Activated naive CD8-positive, alpha-beta T cell treated with anti-CD3 and anti-CD28 coated beads for 36 hours (primary cell): Measurements from ENCODE around the gene ETV2. TPM values are rescaled to one million over a fixed set of nuclear protein-coding genes. Genes with fewer than 3 reads are reported as not detected.
"Not testable (repeated sequence)": the region's sequence is repeated elsewhere in the genome, so short reads cannot be mapped to it uniquely, and the experiment has no call there.

Experiments used
- DNase-seq: peaks from one replicate; pipeline ENCODE4 v3.0.0; 2021
- H3K27ac Mint-ChIP-seq: one replicate; pipeline ENCODE4 v1.8.0; 2022; ENCODE audit warnings: mild to moderate bottlenecking, moderate library complexity, mixed read lengths
- H3K27me3 Mint-ChIP-seq: one replicate; pipeline ENCODE4 v1.8.0; 2022; ENCODE audit warnings: mild to moderate bottlenecking, mixed read lengths
- H3K36me3 Mint-ChIP-seq: one replicate; pipeline ENCODE4 v1.8.0; 2021; ENCODE audit warnings: mild to moderate bottlenecking, mixed read lengths
- H3K4me1 Mint-ChIP-seq: one replicate; pipeline ENCODE4 v1.8.0; 2021; ENCODE audit warnings: mixed read lengths
- H3K4me3 Mint-ChIP-seq: one replicate; pipeline ENCODE4 v1.8.0; 2022; ENCODE audit warnings: mild to moderate bottlenecking, moderate library complexity, mixed read lengths
- H3K9me3 Mint-ChIP-seq: one replicate; pipeline ENCODE4 v1.8.0; 2022; ENCODE audit warnings: mixed read lengths
- total RNA-seq, 2 experiments: library from RNA; stranded (reverse); gene quantifications; one replicate each; pipeline ENCODE4 v1.2.3, GENCODE V29; 2021

Gene ETV2
- total RNA-seq, 2 experiments from 2014 or later = 1.5 to 2.3 TPM

DNA sequence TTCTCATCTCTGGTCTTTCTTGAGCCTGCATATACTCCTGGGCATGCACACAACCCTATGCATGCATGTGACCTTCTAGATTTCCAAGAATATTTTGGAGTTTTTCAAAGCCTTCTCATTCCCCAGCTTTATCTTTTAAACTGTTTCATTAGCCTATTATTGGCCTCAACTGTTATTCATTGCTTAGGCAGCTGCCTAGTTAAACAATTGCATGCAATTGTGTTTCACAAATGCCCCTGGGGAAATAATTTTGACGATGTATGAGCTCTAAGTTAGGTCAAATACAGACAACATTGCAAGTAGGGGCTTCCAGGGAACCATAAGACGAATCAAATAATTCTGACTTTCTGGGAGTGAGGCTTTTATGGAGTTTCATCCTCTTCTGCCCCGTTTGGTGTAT, 22.4 kb downstream of the ETV2 start:
- Mint-ChIP-seq H3K36me3 (peaks cover 8% of the 10 kb centered on the region), H3K27ac (no peak overlapping the region), H3K27me3 (no peaks in the 10 kb centered on the region), H3K9me3 (no peaks in the 10 kb centered on the region), H3K4me1 (no peaks in the 10 kb centered on the region), H3K4me3 (no peak overlapping the region)
- DNase-seq = no peak

DNA sequence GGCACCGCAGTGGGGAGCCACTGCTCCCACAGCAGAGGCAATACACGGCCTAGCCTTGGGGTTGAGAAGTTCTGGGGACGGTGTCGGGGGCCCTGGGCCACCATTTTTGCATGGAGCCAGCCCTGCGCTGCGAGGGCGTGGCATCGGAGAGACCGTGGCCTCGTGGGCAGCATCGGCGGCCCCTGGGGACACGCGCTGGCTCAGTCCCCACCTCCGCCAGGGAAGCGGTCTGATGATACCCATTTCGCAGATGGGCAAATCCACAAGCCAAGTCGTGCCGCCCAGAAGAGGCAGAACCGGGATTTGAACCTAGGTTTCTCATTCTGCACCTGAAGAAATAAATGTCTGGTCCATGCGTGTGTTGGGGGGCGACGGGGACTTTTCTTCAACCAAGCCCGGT, 23.6 kb downstream of the ETV2 start:
- Mint-ChIP-seq H3K36me3 (peaks cover 2% of the 10 kb centered on the region), H3K27ac (no peak overlapping the region), H3K9me3 (no peaks in the 10 kb centered on the region), H3K27me3 (peaks cover 7% of the 10 kb centered on the region), H3K4me1 (no peaks in the 10 kb centered on the region), H3K4me3 (no peak overlapping the region)
- no peak for DNase-seq

DNA sequence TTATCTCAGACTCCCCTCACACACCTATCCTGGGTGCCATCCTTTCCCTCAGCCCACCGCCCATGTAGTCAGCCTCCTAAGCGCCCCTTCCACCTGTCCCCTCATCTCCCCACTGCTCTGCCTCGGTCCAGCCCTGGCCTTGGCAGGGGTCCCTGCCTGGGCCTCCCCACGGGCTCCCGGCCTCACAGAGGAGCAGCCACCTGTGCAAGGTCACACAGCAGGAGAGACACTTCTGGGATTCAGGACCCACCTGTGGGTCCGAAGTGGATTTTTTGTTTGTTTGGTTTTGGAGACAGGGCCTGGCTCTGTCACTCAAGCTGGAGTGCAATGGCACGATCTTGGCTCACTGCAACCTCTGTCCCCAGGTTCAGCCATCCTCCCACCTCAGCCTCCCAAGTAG, 24.1 kb downstream of the ETV2 start:
- H3K27ac Mint-ChIP-seq = no peak overlapping the region

DNA sequence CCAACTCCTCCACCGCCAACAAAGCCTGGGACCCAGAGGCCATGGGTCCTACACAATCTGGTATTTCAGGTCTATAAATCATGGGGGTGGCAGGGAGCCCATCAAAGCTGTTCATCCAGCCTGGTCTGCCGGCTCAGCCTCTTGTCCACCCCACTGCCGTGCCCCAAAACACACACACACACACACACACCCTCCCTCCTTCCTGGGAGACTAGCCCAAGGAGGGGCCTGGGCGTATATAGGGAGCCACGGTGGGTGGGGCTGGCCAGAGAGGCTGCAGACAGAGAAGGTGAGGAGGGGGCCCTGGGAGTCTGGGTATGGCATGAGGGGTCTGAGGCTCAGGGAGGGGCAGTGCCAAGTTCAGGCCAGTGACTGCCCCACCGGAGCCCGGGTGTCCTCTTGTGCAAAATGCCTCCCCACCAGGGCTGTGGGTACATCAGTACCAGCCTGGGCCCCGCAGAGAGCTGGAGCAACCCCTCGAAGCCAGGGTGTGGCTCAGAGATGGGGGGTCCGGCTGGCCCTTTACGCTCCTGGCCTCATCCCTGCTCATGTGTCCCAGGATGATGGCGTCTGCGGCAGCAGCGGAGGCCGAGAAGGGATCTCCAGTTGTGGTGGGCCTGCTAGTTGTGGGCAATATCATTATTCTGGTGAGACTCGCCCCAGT, 24.8 kb downstream of the ETV2 start, which contains the start of gene UPK1A:
UPK1A (plus strand) TSS at position 267 of the 663 bp plus-strand sequence; CDS start at position 563, 296 bp downstream.
- no peak for DNase-seq
- H3K9me3 Mint-ChIP-seq = no peaks in the 10 kb centered on the region
- peaks cover 2% of the 10 kb centered on the region for H3K36me3 Mint-ChIP-seq
- no peak within 1 kb of the TSS for H3K27ac Mint-ChIP-seq
- H3K27me3 Mint-ChIP-seq = peaks cover 16% of the 10 kb centered on the region
- no peaks in the 10 kb centered on the region for H3K4me1 Mint-ChIP-seq
- H3K4me3 Mint-ChIP-seq = no peak within 1 kb of the TSS

More for the DNA sequence above, 24.1 kb downstream of the ETV2 start:
- Mint-ChIP-seq H3K36me3 (peaks cover 2% of the 10 kb centered on the region), H3K9me3 (no peaks in the 10 kb centered on the region), H3K4me1 (no peaks in the 10 kb centered on the region), H3K27me3 (peaks cover 9% of the 10 kb centered on the region), H3K4me3 (no peak overlapping the region)
- DNase-seq = no peak

DNA sequence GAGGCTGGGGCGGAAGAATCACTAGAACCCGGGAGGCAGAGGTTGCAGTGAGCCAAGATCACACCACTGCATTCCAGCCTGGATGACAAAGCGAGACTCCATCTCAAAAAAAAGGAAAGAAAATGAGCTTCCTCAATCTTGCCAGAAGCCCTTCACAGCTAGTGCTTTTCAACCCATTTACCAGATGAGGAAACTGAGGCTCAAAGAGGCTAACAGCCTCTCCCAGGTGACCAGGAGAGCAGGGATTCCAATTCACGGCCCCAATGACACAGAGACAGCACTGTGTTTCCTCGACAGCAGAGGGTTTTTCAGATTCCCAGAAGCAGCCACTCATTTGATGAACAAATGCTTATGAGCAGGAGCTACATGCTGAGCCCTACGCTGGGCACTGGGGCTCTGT, 28.0 kb downstream of the ETV2 start:
- H3K9me3 Mint-ChIP-seq = no peaks in the 10 kb centered on the region
- DNase-seq = no peak
- no peak overlapping the region for H3K4me3 Mint-ChIP-seq
- peaks cover 6% of the 10 kb centered on the region for H3K4me1 Mint-ChIP-seq
- H3K36me3 Mint-ChIP-seq = no peaks in the 10 kb centered on the region
- H3K27me3 Mint-ChIP-seq = peaks cover 43% of the 10 kb centered on the region
- no peak overlapping the region for H3K27ac Mint-ChIP-seq

DNA sequence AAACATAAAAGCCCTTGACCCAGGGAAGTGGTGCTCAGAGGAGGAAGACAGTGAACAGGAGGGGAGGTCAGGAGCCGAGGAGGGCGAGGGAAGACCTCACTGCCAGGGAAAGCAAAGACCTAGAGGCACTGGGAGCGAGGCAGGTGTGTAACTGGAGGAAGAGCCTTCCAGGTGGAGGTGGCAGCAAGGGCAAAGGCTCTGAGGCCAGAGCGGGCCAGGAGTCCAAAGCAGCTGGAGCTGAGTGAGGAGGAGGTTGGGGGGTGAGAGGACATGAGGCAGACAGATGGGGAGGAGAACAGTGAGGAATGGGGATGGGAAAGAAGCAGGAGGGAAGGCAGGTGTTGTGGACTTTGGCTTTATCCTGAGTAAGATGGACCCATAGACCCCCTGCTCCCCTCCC, 28.4 kb downstream of the ETV2 start:
- H3K4me3 Mint-ChIP-seq = no peak overlapping the region
- no peaks in the 10 kb centered on the region for H3K36me3 Mint-ChIP-seq
- H3K27ac Mint-ChIP-seq = no peak overlapping the region

DNA sequence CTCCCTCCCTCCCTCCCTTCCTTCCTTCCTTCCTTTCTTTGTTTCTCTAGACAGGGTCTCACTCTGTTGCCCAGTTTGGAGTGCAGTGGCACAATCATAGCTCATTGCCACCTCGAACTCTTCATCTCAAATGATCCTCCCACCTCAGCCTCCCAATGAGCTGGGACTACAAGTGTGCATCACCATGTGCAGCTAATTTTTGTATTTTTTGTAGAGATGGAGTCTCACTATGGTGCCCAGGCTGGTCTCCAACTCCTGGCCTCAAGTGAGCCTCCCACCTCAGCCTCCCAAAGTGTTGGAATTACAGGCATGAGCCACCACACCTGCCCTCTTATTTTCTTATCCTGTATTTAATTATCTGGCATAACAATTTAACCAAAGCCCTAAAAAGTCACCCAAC, 29.1 kb downstream of the ETV2 start:
- no peaks in the 10 kb centered on the region for H3K36me3 Mint-ChIP-seq
- peaks cover 6% of the 10 kb centered on the region for H3K4me1 Mint-ChIP-seq
- no peak for DNase-seq
- H3K4me3 Mint-ChIP-seq = no peak overlapping the region
- H3K27ac Mint-ChIP-seq = no peak overlapping the region
- H3K9me3 Mint-ChIP-seq = no peaks in the 10 kb centered on the region
- H3K27me3 Mint-ChIP-seq = peaks cover 43% of the 10 kb centered on the region

More for the DNA sequence above, 28.4 kb downstream of the ETV2 start:
- peaks cover 43% of the 10 kb centered on the region for H3K27me3 Mint-ChIP-seq
- DNase-seq = no peak
- peaks cover 6% of the 10 kb centered on the region for H3K4me1 Mint-ChIP-seq
- no peaks in the 10 kb centered on the region for H3K9me3 Mint-ChIP-seq

DNA sequence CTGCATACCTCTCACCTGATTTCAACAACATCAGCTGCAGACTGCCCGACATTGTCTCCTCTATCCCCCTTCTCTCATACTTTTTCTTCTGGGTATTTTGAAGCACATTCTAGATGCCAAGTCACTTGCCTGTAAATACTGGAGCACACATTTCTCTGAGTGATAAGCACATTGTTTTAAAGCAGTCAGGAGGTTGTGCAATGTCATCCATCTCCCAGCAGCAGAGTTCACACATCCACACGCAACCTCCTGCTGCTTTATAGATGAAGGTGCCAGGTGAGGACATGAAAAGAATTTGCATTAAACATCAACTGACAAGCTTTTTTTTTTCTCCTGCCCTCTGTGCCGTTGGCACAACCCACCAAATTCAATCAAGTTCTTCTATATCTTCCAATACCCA, 30.3 kb downstream of the ETV2 start:
- Mint-ChIP-seq H3K36me3 (no peaks in the 10 kb centered on the region), H3K4me1 (peaks cover 6% of the 10 kb centered on the region), H3K27ac (no peak overlapping the region), H3K9me3 (no peaks in the 10 kb centered on the region), H3K27me3 (peaks cover 45% of the 10 kb centered on the region), H3K4me3 (no peak overlapping the region)
- DNase-seq = no peak

DNA sequence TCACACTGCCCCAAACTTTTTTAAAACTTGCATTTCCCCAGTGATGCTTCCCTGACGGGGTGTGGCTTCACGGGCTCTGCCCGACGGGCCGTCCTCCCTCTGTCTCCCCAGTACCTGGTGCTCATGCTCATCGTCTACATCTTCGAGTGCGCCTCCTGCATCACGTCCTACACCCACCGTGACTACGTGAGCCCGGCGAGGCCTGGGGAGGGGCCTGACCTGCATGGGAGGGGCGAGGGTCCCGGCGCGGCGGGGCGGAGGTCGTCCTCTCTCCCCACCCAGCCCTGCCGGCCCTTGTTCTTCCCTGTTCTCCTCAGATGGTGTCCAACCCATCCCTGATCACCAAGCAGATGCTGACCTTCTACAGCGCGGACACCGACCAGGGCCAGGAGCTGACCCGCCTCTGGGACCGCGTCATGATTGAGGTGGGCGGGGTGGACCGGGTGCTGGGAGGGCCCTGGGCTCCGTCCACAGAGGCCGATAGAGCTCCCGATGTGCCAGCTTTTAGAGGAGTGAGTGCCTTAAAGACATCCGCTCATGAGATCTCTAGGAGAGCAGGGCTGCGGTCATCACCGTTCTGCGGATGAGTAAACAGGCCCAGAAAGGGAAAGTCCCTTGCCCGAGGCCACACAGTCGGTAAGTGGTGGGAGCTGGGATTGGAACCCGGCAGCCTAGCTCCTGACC, 31.7 kb downstream of the ETV2 start:
- Mint-ChIP-seq H3K4me1 (peaks cover 6% of the 10 kb centered on the region), H3K27ac (peak overlapping the region; percentile 16), H3K4me3 (peak overlapping the region; percentile 75), H3K36me3 (no peaks in the 10 kb centered on the region), H3K27me3 (peaks cover 46% of the 10 kb centered on the region), H3K9me3 (no peaks in the 10 kb centered on the region)
- peak; percentile 58 for DNase-seq

DNA sequence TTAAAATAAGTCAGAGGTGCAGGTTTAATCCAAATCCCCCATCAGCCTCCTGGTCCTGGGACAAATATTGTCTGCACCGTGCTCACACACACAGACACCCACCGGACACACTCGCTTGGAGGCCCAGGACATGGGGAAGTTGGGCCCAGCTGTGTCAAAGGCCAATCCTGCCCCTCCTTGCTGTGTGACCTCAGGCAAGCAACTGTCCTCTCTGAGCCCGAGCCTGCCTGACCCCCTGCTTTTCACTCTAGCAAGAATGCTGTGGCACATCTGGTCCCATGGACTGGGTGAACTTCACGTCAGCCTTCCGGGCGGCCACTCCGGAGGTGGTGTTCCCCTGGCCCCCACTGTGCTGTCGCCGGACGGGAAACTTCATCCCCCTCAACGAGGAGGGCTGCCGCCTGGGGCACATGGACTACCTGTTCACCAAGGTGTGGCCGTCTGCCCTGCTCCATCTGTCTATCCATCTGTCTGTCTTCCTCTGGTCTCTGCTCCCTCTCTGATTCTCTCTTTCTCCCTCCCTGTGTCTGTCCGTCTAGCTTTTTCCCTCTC, 34.1 kb downstream of the ETV2 start:
- Mint-ChIP-seq H3K9me3 (no peaks in the 10 kb centered on the region), H3K36me3 (no peaks in the 10 kb centered on the region), H3K27me3 (peaks cover 36% of the 10 kb centered on the region)

DNA sequence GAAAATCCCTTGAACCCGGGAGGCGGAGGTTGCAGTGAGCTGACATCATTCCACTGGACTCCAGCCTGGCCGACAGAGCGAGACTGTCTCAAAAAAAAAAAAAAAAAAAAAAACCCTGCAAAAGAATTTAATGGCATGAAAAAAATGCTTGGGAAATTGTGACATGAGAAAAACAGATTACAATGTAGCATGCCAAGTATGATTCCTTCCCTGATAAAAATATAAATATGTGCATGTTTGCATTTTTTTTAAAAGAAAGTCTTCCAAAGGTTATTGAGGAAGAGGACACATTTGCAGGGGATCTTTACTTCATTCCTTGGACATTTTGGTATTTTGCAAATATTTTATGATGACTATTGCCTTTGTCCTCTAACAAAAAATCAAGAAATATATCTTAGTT, 48.3 kb downstream of the ETV2 start:
- Mint-ChIP-seq H3K4me3 (no peak overlapping the region), H3K27ac (no peak overlapping the region), H3K36me3 (no peaks in the 10 kb centered on the region), H3K9me3 (no peaks in the 10 kb centered on the region), H3K4me1 (peaks cover 6% of the 10 kb centered on the region), H3K27me3 (no peaks in the 10 kb centered on the region)
- DNase-seq = no peak

More for the DNA sequence above, 34.1 kb downstream of the ETV2 start:
- DNase-seq = no peak
- no peak overlapping the region for H3K27ac Mint-ChIP-seq
- H3K4me1 Mint-ChIP-seq = peaks cover 6% of the 10 kb centered on the region
- H3K4me3 Mint-ChIP-seq = no peak overlapping the region

DNA sequence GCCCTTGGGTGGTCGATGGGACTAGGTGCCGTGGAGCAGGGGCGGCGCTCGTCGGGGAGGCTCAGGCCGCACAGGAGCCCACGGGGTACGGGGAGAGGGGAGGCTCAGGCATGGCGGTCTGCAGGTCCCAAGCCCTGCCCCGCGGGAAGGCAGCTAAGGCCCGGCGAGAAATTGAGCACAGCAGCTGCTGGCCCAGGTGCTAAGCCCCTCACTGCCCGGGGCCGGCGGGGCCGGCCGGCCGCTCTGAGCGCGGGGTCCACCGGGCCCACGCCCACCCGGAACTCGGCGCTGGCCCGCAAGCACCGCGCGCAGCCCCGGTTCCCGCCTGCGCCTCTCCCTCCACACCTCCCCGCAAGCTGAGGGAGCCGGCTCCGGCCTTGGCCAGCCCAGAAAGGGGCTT, 49.6 kb downstream of the ETV2 start:
- not testable (repeated sequence) for H3K27me3 Mint-ChIP-seq, H3K4me3 Mint-ChIP-seq, H3K36me3 Mint-ChIP-seq

DNA sequence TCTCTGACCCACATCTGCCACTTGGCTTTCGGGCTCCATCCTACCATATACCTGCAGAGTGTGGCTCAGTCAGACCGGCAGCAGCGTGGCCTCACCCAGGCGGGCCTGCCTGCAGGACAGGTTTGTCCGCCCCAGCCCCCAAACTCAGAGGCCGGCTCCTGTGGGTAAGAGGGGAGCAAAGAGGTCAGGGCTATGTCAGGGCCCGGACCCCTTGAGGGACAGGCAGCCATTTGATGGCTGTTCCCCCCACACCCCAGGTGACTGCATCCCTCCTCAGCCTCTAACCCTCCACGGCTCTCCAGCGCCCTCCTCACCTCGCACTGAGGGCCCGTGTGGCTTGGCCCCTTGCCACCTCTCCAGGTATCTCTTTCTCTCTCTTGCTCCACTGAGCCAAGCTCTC, 50.5 kb downstream of the ETV2 start:
- Mint-ChIP-seq H3K4me3 (no peak overlapping the region), H3K36me3 (no peaks in the 10 kb centered on the region), H3K9me3 (peaks cover 4% of the 10 kb centered on the region), H3K27me3 (no peaks in the 10 kb centered on the region), H3K27ac (no peak overlapping the region), H3K4me1 (peaks cover 17% of the 10 kb centered on the region)
- DNase-seq = no peak

More for the DNA sequence above, 49.6 kb downstream of the ETV2 start:
- not testable (repeated sequence) for DNase-seq, H3K9me3 Mint-ChIP-seq, H3K27ac Mint-ChIP-seq, H3K4me1 Mint-ChIP-seq

DNA sequence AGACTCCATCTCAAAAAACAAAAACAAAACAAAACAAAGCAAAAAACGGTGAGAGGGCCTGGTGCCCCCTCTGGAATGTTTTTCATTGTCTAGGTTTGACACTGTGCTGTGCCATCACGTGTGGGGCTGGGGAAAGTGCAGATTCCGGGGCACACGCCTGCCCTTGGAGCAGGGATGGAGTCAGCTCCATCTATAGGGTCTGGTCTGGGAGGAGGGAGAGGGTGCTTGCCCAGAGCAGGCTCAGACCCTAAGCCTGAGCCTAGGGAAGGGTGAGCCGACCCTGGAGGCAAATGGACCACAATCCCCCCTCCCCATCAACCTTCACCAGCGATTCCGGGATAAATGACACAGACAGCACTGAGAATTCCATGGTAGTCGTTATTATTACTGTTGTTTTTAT, 51.9 kb downstream of the ETV2 start:
- Mint-ChIP-seq H3K27me3 (no peaks in the 10 kb centered on the region), H3K27ac (no peak overlapping the region), H3K36me3 (no peaks in the 10 kb centered on the region), H3K4me1 (peaks cover 19% of the 10 kb centered on the region), H3K4me3 (no peak overlapping the region), H3K9me3 (peaks cover 4% of the 10 kb centered on the region)
- DNase-seq = no peak

DNA sequence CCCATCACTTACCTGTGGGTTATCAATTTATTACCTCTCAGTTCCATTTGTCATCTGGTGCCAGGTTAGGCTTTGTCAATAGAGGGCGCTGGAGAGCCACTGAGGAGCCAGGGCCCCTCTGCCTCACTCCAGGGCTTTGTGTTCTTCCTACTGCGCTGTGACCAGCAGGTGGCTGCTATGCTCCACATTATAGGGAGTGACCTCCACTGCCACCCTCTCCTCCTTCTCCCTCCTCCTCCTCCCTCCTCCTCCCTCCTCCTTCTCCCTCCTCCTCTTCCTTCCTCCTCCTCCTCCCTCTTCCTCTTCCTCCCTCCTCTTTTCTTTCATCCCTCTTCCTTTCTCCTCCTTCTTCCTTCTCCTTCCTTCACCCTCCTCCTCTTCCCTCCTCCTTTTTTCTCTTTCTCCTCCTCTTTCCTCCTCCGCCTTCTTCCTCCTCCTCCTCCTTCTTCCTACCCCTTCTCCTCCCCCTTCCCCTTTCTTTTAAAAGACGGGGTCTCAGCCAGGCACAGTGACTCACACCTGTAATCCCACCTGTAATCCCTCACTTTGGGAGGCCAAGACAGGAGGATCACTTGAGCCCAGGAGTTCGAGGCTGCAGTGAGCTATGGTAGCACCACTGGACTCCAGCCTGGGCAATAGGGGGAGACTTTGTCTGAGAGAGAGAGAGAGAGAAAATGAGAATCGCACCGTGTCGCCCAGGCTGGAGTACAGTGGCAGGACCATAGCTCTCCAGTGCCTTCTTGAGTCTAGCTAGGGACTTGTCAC, 52.5 kb downstream of the ETV2 start:
- Mint-ChIP-seq H3K9me3 (peaks cover 4% of the 10 kb centered on the region), H3K27me3 (no peaks in the 10 kb centered on the region), H3K36me3 (no peaks in the 10 kb centered on the region), H3K27ac (peak overlapping the region; percentile 29), H3K4me3 (no peak overlapping the region), H3K4me1 (peaks cover 19% of the 10 kb centered on the region)
- DNase-seq = peak; percentile 88
